HG02870 (cell line): Measurements from ENCODE around the gene TTYH2.

Experiments
- ATAC-seq: cut with Tn5 transposase; IDR thresholded peaks from one replicate; pipeline ENCODE4 v1.9.1; 2021; ENCODE audit warnings: mild to moderate bottlenecking, moderate library complexity; ENCODE audit not compliant: unreplicated experiment

TTYH2 gene

DNA sequence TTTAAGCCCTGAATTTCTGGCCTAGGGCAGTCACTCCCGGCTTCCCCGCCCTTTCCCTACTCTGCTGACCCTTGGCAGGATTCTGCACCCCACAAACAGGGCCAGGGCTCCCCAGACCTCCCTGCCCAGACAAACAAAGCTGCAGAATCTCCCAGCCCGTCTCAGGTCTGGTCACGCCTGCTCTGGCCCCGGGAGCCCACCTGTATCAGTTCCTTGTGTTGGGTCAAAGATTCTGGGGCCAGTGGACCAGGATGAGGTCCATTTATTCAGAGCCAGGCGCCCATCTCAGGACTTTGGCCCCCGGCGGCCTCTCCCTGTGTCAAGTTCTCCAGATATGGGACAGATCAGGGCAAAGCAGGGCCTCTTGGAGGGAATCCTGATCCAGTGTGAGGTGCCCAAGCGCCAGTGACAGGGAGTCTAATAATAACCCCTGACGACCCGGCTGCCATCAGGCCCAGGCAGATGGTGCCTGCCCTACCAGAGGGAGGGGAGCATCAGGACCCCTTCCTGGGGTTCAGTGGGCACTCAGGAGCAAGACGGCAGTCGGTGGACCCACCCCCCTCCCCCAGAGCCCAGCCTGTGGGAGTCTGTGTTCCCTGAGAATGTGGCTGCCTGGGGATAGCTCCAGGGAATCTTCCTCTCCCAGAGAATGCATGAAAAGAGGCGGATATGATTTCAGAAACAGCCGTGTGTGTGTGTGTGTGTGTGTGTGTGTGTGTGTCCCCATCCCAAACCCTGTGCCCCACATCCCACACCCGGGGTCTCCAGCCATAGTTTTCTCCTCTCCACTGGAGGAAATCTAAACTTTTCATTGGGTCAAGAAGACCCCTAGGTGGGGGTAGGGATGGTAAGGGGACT, 1.3 kb downstream of the TTYH2 start:
- ATAC-seq = no peak

DNA sequence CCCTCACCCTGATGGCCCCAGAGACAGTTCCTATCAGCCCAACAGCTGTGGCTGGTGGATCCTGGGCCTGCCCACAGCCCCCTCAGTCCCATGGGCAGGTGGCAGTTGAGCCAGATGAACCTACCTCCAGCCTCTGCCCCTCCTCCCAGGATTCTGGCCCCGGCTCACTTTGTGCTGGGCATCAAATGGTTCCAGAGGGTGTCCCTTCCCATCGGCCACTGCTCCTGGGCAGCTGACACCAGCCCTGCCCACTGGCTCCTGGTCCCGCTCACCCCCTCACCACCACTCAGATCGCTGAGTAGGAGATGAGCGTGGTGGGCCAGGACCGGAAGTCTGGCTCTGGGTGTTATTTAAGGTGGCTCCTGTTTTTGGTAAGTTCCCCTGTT, 2.0 kb downstream of the TTYH2 start:
- no peak for ATAC-seq

DNA sequence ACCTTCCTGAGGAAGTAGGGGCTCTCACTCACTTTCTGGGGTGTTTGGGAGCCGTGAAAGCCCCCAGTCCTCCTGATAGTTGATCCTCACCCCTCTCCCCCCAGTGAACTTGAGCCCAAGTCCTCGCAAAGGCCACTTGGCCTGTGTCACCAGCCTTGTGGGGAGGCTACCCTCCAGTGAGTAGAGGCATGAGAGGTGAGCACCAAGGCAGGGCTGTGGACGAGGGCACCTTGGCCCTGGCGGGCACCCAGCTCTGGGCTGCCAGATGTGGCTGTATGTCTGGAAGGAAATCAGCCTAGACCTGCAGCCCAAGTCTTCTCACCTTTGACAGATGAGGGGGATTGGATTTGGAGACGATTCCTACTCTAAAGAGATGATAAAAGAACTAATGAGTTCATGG, 3.1 kb downstream of the TTYH2 start:
- no peak for ATAC-seq

- no peak for ATAC-seq
These were observed 3.8 kb downstream of the TTYH2 start for GRCh38 chr17:74217037-74217730.

GRCh38 chr17:74217888-74218287, 4.5 kb downstream of the TTYH2 start:
- ATAC-seq = no peak

GRCh38 chr17:74218436-74218835, 5.1 kb downstream of the TTYH2 start:
- no peak for ATAC-seq

DNA sequence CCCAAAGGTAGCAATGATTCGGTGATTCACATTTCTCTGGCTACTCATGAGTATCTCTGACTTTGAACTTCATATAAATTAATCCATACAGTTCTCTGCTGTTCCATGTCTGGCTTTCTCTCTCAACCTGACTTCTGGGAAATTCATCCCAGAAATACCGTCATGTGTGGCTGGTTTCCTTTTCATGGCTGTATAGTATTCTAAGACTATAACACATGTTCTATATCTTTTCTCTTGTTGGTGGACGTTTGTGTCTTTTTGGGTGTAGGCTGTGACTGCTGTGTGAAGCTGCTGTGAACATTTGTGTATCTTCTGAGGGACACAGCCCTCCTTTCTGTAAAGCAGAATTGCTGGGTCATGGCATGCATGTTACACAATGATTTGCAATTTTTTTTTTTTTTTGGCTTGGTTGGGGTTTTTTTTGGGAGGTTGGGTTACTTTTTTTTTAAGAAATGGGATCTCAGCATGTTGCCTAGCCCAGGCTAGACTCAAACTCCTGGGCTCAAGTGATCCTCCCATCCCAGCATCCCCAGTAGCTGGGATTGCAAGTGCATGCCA, 6.3 kb downstream of the TTYH2 start:
- ATAC-seq = no peak

DNA sequence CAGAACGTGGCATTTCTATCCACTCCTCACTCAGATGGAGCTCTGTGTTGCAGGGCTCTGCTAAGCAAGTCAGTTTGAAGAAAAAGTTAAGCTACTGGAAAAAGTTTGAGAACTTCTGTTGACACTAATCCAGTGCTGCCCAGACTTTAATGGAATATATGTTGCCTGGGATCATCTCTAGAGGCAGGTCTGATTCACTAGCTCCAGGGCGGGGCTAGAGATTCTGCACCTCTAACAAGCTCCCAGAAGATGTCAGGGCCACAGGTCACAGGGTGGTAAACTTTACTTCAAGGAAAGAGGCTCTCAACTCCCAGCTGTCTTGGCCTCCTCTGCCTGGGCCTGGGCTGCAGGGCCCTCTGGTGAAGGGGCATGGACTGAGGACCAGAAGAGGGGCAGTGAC, 6.8 kb downstream of the TTYH2 start:
- ATAC-seq = no peak

DNA sequence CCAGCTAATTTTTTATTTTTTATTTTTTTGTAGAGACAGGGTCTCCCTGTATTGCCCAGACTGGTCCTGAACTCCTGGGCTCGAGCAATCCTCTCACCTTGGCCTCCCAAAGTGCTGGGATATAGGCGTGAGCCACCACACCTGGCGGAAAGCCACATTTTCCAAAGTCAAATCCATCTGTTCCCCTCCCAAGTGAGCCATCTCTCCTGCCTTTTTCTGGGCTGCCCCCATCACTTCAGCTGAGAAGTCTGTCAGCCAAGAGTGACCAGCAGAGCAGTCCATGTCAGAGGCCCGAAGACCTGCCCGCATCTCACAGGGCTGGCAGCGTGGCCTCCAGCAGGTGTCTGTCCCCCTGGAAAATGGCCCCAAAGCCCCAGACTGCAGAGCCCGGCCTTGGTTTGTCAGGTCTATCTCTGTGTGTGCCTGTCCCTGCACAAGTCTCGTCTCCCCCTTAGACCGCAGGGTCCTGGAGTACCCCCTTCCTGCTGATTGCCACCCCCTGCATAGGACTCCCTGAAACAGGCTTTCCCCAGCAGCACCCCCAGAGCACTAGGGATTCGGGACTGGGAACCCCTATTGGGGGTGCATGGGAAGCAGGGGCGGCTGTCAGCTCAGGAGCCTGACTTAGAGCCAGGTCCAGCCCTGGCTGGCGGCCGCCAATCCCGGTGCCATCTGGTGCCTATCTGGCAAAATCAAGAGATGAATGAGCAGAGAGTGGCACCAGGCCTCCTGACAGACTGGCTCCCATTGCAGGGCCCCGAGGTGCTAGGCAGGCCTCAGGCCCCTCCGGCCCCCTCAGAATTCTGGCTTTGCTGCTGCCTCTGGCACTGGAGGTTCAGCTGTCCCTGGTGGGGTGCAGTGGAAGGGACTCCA, 7.8 kb downstream of the TTYH2 start:
- ATAC-seq = no peak

GRCh38 chr17:74222399-74222798, 9.0 kb downstream of the TTYH2 start:
- no peak for ATAC-seq

GRCh38 chr17:74223901-74224300, 10.5 kb downstream of the TTYH2 start:
- no peak for ATAC-seq

DNA sequence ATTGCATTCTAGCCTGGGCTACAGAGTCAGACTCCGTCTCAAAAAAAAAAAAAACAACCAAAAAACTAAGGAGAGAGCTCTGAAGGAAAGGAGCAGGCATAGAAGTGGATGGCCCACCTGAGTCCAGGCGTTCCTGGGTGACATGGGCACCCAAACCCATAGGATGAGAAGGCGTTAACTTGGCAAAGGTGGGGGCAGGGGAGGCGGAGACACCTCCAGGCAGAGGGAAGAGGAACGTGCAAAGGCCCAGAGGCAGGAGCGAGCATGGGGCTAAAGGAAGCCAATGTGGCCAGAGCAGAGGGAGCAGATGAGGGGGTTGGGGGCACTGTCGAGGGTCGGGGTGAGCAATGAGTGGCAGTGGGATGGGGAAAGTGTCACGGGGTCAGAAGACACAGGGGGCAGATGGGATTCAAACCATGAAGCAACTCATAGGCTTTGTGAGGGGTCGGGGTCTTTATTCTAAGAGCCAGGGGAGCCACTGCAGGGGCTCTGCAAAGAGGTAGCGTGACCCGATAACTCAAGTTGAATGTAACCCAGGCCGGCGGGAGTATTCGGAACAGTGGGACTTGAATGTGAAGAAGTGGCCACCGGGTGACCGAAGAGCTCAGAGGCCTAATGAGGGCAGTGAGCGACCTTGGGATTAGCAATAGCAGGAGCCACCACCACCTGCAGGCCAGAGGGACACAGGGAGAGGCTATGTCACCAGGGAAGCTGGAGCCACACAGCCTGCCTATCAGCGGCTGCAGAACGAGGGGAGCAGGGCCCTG, 11.8 kb downstream of the TTYH2 start:
- no peak for ATAC-seq

- ATAC-seq = no peak
These were observed 12.9 kb downstream of the TTYH2 start for GRCh38 chr17:74226252-74226651.

DNA sequence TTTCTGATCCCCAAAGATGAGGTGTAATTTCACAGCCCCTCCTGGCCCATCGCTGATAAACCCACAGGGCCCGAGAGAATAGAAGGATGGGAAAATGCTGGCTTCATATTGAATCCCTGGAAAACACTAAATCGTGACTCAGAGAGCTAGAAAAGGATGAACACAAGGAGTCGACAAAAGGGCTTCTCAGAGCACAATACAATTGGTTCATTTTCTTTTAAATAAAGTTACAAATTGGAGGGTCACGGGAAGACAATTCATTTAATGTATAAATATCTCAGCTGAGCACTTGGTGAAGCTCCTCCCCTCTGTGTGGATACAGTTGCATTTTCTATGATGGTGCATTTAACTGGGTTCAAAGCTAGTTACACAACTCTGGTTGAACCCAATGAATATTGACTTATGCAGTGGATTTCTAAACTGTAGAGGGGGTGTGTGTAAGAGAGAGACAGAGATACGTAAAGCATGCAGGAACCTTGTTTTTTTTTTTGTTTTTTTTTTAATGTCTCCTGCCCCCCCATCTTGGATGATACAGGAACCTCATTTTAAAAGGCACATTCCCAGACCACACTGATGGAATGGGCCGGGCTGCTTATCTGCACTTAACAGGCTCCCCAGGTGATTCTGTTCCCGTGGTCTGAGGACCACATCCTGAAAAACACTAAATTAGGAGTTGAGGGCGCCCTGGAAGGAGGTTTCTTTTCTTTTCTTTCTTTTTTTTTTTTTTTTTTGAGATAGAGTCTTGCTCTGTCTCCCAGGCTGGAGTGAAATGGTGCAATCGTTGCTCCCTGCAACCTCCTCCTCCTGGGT, 14.1 kb downstream of the TTYH2 start:
- ATAC-seq = no peak

GRCh38 chr17:74228306-74228978, 15.1 kb downstream of the TTYH2 start:
- no peak for ATAC-seq

DNA sequence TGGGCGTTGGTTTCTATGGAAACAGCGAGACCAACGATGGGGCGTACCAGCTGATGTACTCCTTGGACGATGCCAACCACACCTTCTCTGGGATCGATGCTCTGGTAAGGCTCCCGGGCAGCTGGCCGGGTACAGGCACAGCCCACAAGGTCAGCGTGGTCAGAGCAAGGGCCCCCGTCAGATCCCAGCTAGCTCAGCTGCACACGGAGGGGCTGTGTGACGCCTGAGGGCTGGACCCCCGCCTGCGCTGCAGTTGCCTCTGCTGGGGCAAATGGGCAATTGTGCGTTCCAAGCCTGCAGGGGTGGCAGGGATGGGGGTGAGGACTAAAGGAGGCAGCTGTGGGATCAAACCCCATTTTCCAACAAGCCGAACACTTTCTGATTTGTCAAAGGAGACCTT, 17.5 kb downstream of the TTYH2 start:
- no peak for ATAC-seq

- ATAC-seq = no peak
These were observed 18.8 kb downstream of the TTYH2 start for GRCh38 chr17:74231928-74232907.

- no peak for ATAC-seq
These were observed 20.6 kb downstream of the TTYH2 start for GRCh38 chr17:74233937-74234336.
